ENCODE data around the gene CFHR3. TPM values are rescaled to one million over a fixed set of nuclear protein-coding genes. Genes with fewer than 3 reads are reported as not detected.
"Not testable (repeated sequence)": the region's sequence is repeated elsewhere in the genome, so short reads cannot be mapped to it uniquely, and the experiment has no call there.

CFHR3 gene
- total RNA-seq, 3 donors from 2014 or later, result not detected

- no peak overlapping the region for H3K4me3 ChIP-seq
- intact Hi-C loops (cut with DNase I, micrococcal nuclease), result no loop called here
- no peaks in the 10 kb centered on the region for H3K4me1 ChIP-seq (ENCODE audit: low read depth)
- no peak for TF ChIP-seq CTCF (IDR thresholded peaks at IDR 0.05)
- DNase-seq (no peak), ATAC-seq (no peak)
- no peaks in the 10 kb centered on the region for H3K36me3 ChIP-seq (ENCODE audit: low read depth)
- H3K9me3 ChIP-seq, result peaks cover 13% of the 10 kb centered on the region
These were observed 35.9 kb upstream of the CFHR3 start for GRCh38 chr1:196738730-196739129.

GRCh38 chr1:196743244-196743643 lies 31.4 kb upstream of the CFHR3 start:
- ATAC-seq; DNase-seq; intact Hi-C loops (cut with DNase I, micrococcal nuclease); H3K36me3 ChIP-seq (ENCODE audit: low read depth); H3K4me3 ChIP-seq; H3K4me1 ChIP-seq (ENCODE audit: low read depth): not testable (repeated sequence)
- H3K9me3 ChIP-seq, result peaks cover 11% of the 10 kb centered on the region

- DNase-seq; H3K36me3 ChIP-seq (ENCODE audit: low read depth); intact Hi-C loops (cut with DNase I, micrococcal nuclease); H3K4me3 ChIP-seq; ATAC-seq; H3K9me3 ChIP-seq; H3K4me1 ChIP-seq (ENCODE audit: low read depth): not testable (repeated sequence)
These were observed 9.5 kb upstream of the CFHR3 start for GRCh38 chr1:196765019-196765740.

GRCh38 chr1:196769823-196770222 lies 4.8 kb upstream of the CFHR3 start:
- intact Hi-C loops (cut with DNase I, micrococcal nuclease); H3K36me3 ChIP-seq (ENCODE audit: low read depth); ATAC-seq; DNase-seq; H3K4me3 ChIP-seq; H3K4me1 ChIP-seq (ENCODE audit: low read depth); H3K9me3 ChIP-seq: not testable (repeated sequence)

- no peaks in the 10 kb centered on the region for H3K9me3 ChIP-seq
- no peaks in the 10 kb centered on the region for H3K4me1 ChIP-seq (ENCODE audit: low read depth)
- no peak for DNase-seq
- H3K36me3 ChIP-seq (ENCODE audit: low read depth), result no peaks in the 10 kb centered on the region
- no peak for ATAC-seq
- TF ChIP-seq CTCF (IDR thresholded peaks at IDR 0.05), result no peak
- intact Hi-C loops (cut with DNase I, micrococcal nuclease), result no loop called here
- H3K4me3 ChIP-seq, result no peak overlapping the region
These were observed 927 bp upstream of the CFHR3 start for GRCh38 chr1:196773713-196774112.

- intact Hi-C loops (cut with DNase I, micrococcal nuclease), result no loop called here
- no peak for TF ChIP-seq CTCF (IDR thresholded peaks at IDR 0.05)
These were observed 465 bp upstream of the CFHR3 start for GRCh38 chr1:196774175-196774574.

GRCh38 chr1:196777603-196778002 lies 3.0 kb downstream of the CFHR3 start:
- Histone ChIP-seq H3K4me3 (no peak overlapping the region), H3K9me3 (no peaks in the 10 kb centered on the region), H3K36me3 (ENCODE audit: low read depth) (no peaks in the 10 kb centered on the region), H3K4me1 (ENCODE audit: low read depth) (no peaks in the 10 kb centered on the region)
- DNase-seq, result no peak
- TF ChIP-seq CTCF (IDR thresholded peaks at IDR 0.05), result no peak
- intact Hi-C loops (cut with DNase I, micrococcal nuclease), result no loop called here
- no peak for ATAC-seq

More at GRCh38 chr1:196774175-196774574, 465 bp upstream of the CFHR3 start:
- DNase-seq, result no peak
- H3K36me3 ChIP-seq (ENCODE audit: low read depth), result no peaks in the 10 kb centered on the region
- no peaks in the 10 kb centered on the region for H3K4me1 ChIP-seq (ENCODE audit: low read depth)
- no peak for ATAC-seq
- H3K4me3 ChIP-seq, result no peak overlapping the region
- H3K9me3 ChIP-seq, result no peaks in the 10 kb centered on the region

Measured in mucosa of descending colon (tissue), 3 donors.